Thyroid gland (tissue), 4 donors: ENCODE results near the gene VAV3. TPM values are rescaled to one million over a fixed set of nuclear protein-coding genes. Genes with fewer than 3 reads are reported as not detected.

Experiments used
- DNase-seq, 2 donors: peaks; one replicate each; pipeline ENCODE4 v3.0.0-alpha.2; 2019
- H3K27ac ChIP-seq, 3 donors: fragments of 200-600 bp; sonication (generic); 1 replicate in 2 of 3; 2 replicates in 1 of 3; pipeline ENCODE4 v1.5.1; 2016 to 2019; ENCODE audit warnings: mild to moderate bottlenecking in 1 of 3, moderate library complexity in 1 of 3
- H3K27me3 ChIP-seq: fragments of 200-600 bp; sonication (generic); one replicate; pipeline ENCODE4 v1.5.1; 2019
- H3K36me3 ChIP-seq, 2 donors: fragments of 200-600 bp; sonication (generic); one replicate each; pipeline ENCODE4 v1.5.1; 2016 to 2019
- H3K4me1 ChIP-seq, 2 donors: fragments of 200-600 bp; sonication (generic); one replicate each; pipeline ENCODE4 v1.5.1; 2017 to 2019
- H3K4me3 ChIP-seq, 3 donors: fragments of 200-600 bp; sonication (generic); replicated peaks in 1 of 3; 1 replicate in 2 of 3; 2 replicates in 1 of 3; pipeline ENCODE4 v1.5.1; 2016; ENCODE audit warnings: mild to moderate bottlenecking in 1 of 3
- H3K9me3 ChIP-seq: fragments of 200-600 bp; sonication (generic); one replicate; pipeline ENCODE4 v1.5.1; 2017
- POLR2A ChIP-seq, 2 donors: fragments of 450-650 bp; IDR thresholded peaks; one replicate each; pipeline ENCODE4 v1.6.1; 2017; ENCODE audit warnings: antibody characterized with exemption in 2 of 2, mild to moderate bottlenecking in 2 of 2, moderate library complexity in 1 of 2
- WGBS, 2 donors: methylation state at CpG; one replicate each; pipeline ENCODE4 v1.1.5; 2017; 5-methylcytosine and 5-hydroxymethylcytosine counted together
- intact Hi-C: fragments of 100-400 bp; cut with DNase I; formaldehyde crosslinking; loops from one replicate; pipeline ENCODE4 v1.15.1; 2023
- total RNA-seq, 4 donors: library from RNA; depleted of rRNA; stranded (reverse); fragments of >200 nt; gene quantifications; one replicate each; pipeline ENCODE4 v1.2.3, GENCODE V29; 2016
- TF ChIP-seq, protein P1 (sequence below), 6 experiments: fragments of 200-600 bp in 3 of 6; fragments of 450-650 bp in 3 of 6; sonication (generic) in 3 of 6; IDR thresholded peaks; one replicate each; pipeline ENCODE4 v1.5.1; 2016 to 2019; ENCODE audit warnings: antibody characterized with exemption in 6 of 6, mild to moderate bottlenecking in 2 of 6, inconsistent platforms in 1 of 6, moderate library complexity in 1 of 6

The VAV3 gene
- total RNA-seq, 4 donors from 2014 or later, result 14.8 to 22.8 (median 18.8) TPM

DNA sequence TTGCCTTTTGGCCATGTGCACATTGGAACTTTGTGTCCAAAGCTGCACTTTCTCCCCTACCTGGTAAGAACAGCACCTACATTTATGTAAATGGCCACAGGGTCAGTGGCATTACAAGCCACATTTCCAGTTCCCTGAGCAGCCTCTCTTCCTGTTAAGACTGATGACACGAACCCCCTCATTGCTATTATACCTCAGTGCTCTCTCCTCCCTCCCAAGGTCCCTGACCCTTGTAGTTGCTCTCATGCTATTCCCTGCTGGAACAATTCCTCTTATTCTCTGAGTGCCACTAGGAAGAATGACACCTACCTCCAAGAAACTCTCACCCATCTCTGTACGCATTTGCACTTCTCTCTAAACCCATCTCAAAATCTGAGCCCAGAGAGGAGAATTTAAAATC lies 14.9 kb upstream of the VAV3 start:
- TF ChIP-seq POLR2A (IDR thresholded peaks at IDR 0.05), result no peak
- TF ChIP-seq, protein P1, sequence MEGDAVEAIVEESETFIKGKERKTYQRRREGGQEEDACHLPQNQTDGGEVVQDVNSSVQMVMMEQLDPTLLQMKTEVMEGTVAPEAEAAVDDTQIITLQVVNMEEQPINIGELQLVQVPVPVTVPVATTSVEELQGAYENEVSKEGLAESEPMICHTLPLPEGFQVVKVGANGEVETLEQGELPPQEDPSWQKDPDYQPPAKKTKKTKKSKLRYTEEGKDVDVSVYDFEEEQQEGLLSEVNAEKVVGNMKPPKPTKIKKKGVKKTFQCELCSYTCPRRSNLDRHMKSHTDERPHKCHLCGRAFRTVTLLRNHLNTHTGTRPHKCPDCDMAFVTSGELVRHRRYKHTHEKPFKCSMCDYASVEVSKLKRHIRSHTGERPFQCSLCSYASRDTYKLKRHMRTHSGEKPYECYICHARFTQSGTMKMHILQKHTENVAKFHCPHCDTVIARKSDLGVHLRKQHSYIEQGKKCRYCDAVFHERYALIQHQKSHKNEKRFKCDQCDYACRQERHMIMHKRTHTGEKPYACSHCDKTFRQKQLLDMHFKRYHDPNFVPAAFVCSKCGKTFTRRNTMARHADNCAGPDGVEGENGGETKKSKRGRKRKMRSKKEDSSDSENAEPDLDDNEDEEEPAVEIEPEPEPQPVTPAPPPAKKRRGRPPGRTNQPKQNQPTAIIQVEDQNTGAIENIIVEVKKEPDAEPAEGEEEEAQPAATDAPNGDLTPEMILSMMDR (IDR thresholded peaks at IDR 0.05), result no peak
- H3K27ac ChIP-seq, result no peak overlapping the region
- WGBS, 2 donors, result 96 to 100% methylated on average over 1 of the region's 2 CpGs

DNA sequence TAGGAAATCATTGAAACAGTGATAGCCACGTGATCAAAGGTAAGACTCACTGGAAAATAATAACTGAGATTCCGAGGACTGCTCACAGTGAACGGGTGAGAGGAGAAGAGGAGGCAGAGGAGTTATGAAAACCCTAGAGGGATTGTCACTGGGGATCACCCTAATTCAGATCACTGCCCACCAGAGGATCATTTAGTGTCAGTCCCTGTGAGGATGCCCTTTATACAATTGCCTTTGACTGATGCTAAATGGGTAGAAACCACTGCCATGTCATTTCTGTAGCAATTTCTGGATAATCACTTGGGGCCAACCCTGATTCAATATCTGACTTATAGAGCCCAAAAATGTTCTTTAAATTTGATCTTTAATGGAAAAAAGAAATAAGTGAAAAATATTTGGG lies 14.1 kb upstream of the VAV3 start:
- intact Hi-C loops, result no loop called here
- Histone ChIP-seq H3K9me3 (no peaks in the 10 kb centered on the region), H3K36me3 (no peaks in the 10 kb centered on the region), H3K27me3 (no peaks in the 10 kb centered on the region), H3K4me1 (no peaks in the 10 kb centered on the region), H3K4me3 (no peak overlapping the region), H3K27ac (no peak overlapping the region)
- WGBS, 2 donors, result 90 to 94% methylated on average over 3 of the region's 3 CpGs
- no peak for DNase-seq
- TF ChIP-seq, protein P1 (IDR thresholded peaks at IDR 0.05), result no peak
- no peak for TF ChIP-seq POLR2A (IDR thresholded peaks at IDR 0.05)

More for the DNA sequence above, 14.9 kb upstream of the VAV3 start:
- H3K27me3 ChIP-seq, result no peaks in the 10 kb centered on the region
- no peaks in the 10 kb centered on the region for H3K4me1 ChIP-seq
- H3K36me3 ChIP-seq, result no peaks in the 10 kb centered on the region
- no peaks in the 10 kb centered on the region for H3K9me3 ChIP-seq
- DNase-seq, result no peak
- H3K4me3 ChIP-seq, result no peak overlapping the region
- intact Hi-C loops, result no loop called here

DNA sequence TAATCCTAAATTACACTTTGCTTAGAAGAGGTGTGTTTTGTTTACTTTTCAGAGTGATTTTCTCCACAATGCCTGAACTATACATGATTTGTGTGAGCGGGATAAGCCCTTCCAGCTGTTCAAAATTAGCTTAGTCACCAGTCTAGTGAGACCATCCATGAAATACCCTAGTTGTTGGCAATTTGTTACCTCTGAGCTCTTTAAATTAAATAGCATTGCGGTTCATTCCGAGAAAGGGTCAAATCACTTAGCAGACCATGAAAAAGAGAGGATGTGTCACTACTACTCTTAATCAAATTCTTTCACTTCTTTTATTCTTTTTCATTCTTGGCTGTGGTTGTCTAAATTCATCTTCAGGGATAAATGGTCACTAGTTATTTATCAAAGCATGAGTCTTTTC lies 11.9 kb upstream of the VAV3 start:
- no peak for TF ChIP-seq POLR2A (IDR thresholded peaks at IDR 0.05)
- TF ChIP-seq, protein P1 (IDR thresholded peaks at IDR 0.05), result no peak
- Histone ChIP-seq H3K4me3 (no peak overlapping the region), H3K27ac (no peak overlapping the region), H3K36me3 (no peaks in the 10 kb centered on the region), H3K27me3 (no peaks in the 10 kb centered on the region), H3K4me1 (no peaks in the 10 kb centered on the region), H3K9me3 (no peaks in the 10 kb centered on the region)
- no peak for DNase-seq
- WGBS, 2 donors, result 88 to 92% methylated on average over 3 of the region's 3 CpGs
- intact Hi-C loops, result no loop called here

DNA sequence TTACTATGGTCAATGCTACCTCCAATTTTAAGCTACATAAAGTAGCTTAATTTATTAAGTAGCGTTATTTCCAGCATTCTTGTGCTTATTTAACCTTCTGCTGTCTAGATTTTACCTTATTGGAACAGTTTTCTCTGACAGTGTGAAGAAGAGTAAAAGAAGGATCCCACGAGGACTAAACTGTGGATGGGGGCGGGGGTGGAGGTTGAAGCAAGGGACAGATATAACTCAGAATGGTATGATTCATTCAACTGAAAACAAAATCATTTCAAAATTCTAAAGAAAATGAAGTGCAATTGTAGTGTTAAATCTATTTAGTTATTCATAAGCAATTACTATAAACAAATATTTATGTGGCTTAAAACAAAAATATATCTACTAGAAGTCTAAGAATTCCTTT lies 11.5 kb upstream of the VAV3 start:
- no peaks in the 10 kb centered on the region for H3K9me3 ChIP-seq
- 87 to 92% methylated on average over 3 of the region's 3 CpGs for WGBS, 2 donors
- H3K36me3 ChIP-seq, result no peaks in the 10 kb centered on the region
- TF ChIP-seq, protein P1 (IDR thresholded peaks at IDR 0.05), result no peak
- TF ChIP-seq POLR2A (IDR thresholded peaks at IDR 0.05), result no peak
- no peaks in the 10 kb centered on the region for H3K27me3 ChIP-seq
- no peak overlapping the region for H3K27ac ChIP-seq
- no peaks in the 10 kb centered on the region for H3K4me1 ChIP-seq
- no peak for DNase-seq
- intact Hi-C loops, result no loop called here
- H3K4me3 ChIP-seq, result no peak overlapping the region

DNA sequence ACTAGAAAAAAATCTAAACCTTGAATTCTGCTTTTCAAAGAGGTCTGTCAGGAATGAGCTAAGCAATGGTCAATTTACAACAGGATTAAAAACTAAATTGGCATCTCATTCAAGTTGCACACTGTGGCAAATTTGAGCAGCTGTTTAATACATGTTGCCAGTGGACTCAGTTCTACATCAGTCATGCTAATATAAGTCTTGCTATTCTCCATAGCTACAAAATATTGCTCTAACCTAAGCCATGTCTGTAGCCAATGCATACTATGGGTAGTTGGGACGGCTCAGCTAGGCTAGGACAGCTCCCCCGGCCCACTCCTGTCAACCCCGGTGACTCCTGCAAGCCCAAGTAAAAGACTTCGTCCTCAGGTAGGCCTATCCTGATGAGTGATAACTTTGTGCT lies 10.9 kb upstream of the VAV3 start:
- intact Hi-C loops, result no loop called here
- Histone ChIP-seq H3K4me3 (no peak overlapping the region), H3K36me3 (no peaks in the 10 kb centered on the region), H3K4me1 (no peaks in the 10 kb centered on the region), H3K27me3 (no peaks in the 10 kb centered on the region), H3K9me3 (no peaks in the 10 kb centered on the region), H3K27ac (no peak overlapping the region)
- 93 to 97% methylated on average over 4 of the region's 4 CpGs for WGBS, 2 donors
- TF ChIP-seq POLR2A (IDR thresholded peaks at IDR 0.05), result no peak
- TF ChIP-seq, protein P1 (IDR thresholded peaks at IDR 0.05), result no peak
- no peak for DNase-seq
